Gastroesophageal sphincter (tissue), 4 donors: ENCODE data around the gene PIP5KL1. TPM values are rescaled to one million over a fixed set of nuclear protein-coding genes. Genes with fewer than 3 reads are reported as not detected.
A peak's percentile ranks its signal among the peaks of the same experiment; 100 is the strongest.

ENCODE experiments used
- ATAC-seq: fragments of 150-250 bp; one replicate; pipeline ENCODE4 v1.9.1; 2016; ENCODE audit warnings: mild to moderate bottlenecking, moderate library complexity
- H3K27ac ChIP-seq, 4 donors: fragments of 200-600 bp; sonication (generic) in 3 of 4; 1 replicate in 3 of 4; 2 replicates in 1 of 4; pipeline ENCODE4 v1.5.1; 2016 to 2019
- H3K27me3 ChIP-seq: fragments of 200-600 bp; sonication (generic); one replicate; pipeline ENCODE4 v1.5.1; 2019
- H3K36me3 ChIP-seq, 2 donors: fragments of 200-600 bp; sonication (generic); one replicate each; pipeline ENCODE4 v1.5.1; 2019; ENCODE audit warnings: control low read depth in 1 of 2
- H3K4me1 ChIP-seq, 3 donors: fragments of 200-600 bp; sonication (generic); 1 replicate in 2 of 3; 2 replicates in 1 of 3; pipeline ENCODE4 v1.5.1; 2016 to 2019; ENCODE audit warnings: control low read depth in 2 of 3
- H3K4me3 ChIP-seq, 2 donors: fragments of 200-600 bp; sonication (generic); one replicate each; pipeline ENCODE4 v1.5.1; 2019; ENCODE audit warnings: mild to moderate bottlenecking in 1 of 2, moderate library complexity in 1 of 2
- H3K9me3 ChIP-seq, 3 donors: fragments of 200-600 bp; sonication (generic); one replicate each; pipeline ENCODE4 v1.5.1; 2017 to 2019; ENCODE audit warnings: control low read depth in 2 of 3
- EP300 ChIP-seq: sonication (generic); formaldehyde crosslinking; IDR thresholded peaks from one replicate; pipeline ENCODE4 v1.6.1; 2017; ENCODE audit warnings: antibody characterized with exemption, mild to moderate bottlenecking
- POLR2A ChIP-seq, 2 donors: fragments of 450-650 bp; IDR thresholded peaks; one replicate each; pipeline ENCODE4 v1.6.1; 2017; ENCODE audit warnings: antibody characterized with exemption in 2 of 2, mild to moderate bottlenecking in 2 of 2, moderate library complexity in 1 of 2
- POLR2AphosphoS5 ChIP-seq: sonication (generic); formaldehyde crosslinking; IDR thresholded peaks from one replicate; pipeline ENCODE4 v1.6.1; 2017; ENCODE audit warnings: antibody characterized with exemption
- WGBS, 2 donors: methylation state at CpG; one replicate each; pipeline ENCODE4 v1.1.5; 2018; ENCODE audit warnings: low coverage in 1 of 2; 5-methylcytosine and 5-hydroxymethylcytosine counted together
- total RNA-seq, 4 donors: library from RNA; depleted of rRNA; stranded (reverse); fragments of >200 nt; gene quantifications; one replicate each; pipeline ENCODE4 v1.1.0, GENCODE V29; 2016
- TF ChIP-seq, protein P1 (sequence below), 4 experiments: fragments of 200-600 bp in 2 of 4; fragments of 450-650 bp in 2 of 4; sonication (generic) in 1 of 4; IDR thresholded peaks; one replicate each; pipeline ENCODE4 v1.5.1; 2017 to 2019; ENCODE audit warnings: antibody characterized with exemption in 4 of 4, mild to moderate bottlenecking in 2 of 4, moderate library complexity in 2 of 4

The PIP5KL1 gene
- total RNA-seq, 4 donors from 2014 or later, result 0.66 to 3.4 (median 3.1) TPM; not detected in 1

DNA sequence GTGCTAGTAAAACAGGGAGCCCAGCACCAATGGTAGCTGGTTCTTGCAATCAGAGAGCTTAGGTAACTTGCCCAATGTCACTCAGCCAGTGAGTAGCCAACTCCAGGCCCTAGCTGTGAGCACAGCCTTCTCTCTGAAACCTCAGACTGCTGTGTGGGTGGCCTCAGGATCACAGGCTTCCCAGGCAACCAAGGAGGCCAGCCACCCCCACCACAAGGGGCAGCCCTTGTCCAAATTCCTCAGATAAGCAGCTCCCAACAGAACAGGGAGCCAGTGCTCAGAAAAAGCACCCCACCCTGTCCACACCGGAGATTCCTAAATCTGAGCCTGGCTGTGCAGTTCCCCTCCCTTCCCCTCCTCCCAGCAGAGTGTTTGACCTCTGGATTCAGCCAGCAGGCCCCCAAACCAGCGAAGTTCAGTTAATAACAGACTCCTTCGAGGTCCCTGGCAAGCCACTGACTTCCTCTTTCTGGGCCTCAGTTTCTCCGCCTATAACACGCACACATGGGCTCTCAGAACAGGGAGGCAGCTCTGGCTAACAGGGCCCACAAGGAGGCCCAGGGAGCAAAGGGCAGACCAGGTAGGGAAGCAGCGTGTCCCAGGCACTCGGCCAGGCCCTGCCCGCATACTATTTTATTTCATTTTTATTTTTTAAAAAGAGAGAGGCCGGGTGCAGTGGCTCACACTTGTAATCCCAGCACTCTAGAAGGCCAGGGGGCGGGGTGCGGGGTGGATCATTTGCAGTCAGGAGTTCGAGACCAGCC is 47.5 kb upstream of the PIP5KL1 start:
- Histone ChIP-seq H3K9me3 (no peaks in the 10 kb centered on the region), H3K4me1 (peaks cover 12 to 89% (median 73%) of the 10 kb centered on the region in 3 donors), H3K27ac (peak overlapping the region; percentile 16 to 92 (median 90)), H3K36me3 (no peaks in the 10 kb centered on the region), H3K27me3 (no peaks in the 10 kb centered on the region), H3K4me3 (peak overlapping the region; percentile 53 to 72)
- WGBS, 2 donors, result 10 to 19% methylated on average over 4 to 7 of the region's 12 CpGs
- peak; percentile 26 for ATAC-seq
- no peak for TF ChIP-seq EP300
- TF ChIP-seq POLR2AphosphoS5, result peak; percentile 20

DNA sequence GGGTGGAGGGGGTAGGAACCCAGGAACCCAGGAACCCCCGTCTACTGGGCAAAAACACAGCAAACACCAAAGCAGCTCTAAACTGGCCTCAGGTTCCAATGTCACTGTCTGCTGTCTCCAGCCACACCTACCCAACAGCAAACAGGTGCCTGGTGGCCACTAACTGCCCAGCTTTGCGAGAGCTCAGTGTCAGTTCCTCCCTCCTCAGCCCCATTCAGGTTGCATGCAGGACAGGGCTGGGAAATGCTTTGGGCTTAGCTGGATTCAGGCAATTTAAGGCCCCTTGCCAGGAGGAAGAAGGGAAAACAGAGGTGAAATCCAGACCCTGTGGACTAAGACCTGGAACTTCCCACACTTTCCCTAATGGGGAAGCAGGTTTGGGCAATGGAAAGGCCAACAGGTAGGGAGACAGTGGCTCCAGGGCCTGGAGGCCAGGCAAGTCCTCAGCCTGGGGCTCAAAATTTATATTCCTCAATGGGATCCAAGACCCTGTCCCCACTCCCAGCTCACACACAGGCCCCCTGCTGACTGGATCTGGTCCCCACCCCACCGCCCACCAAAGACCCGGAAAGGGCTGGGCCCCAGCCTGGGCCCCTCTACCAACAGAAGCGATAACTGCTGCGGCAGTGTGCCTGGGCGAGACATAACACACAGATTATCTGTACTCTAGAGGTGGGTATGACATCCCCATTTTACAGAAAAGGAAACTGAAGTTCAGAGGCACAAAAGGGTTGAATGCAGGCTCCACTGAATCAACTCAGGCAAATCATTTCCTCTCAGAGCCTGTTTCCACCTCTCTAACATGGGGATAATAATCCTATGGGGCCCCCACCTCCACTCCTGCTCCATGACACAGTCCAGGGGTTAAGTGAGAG is 46.7 kb upstream of the PIP5KL1 start:
- Histone ChIP-seq H3K27ac (peak overlapping the region; percentile 16 to 92 (median 90)), H3K4me3 (peak overlapping the region; percentile 4 to 72), H3K4me1 (peaks cover 20 to 90% (median 81%) of the 10 kb centered on the region in 3 donors), H3K27me3 (no peaks in the 10 kb centered on the region), H3K9me3 (no peaks in the 10 kb centered on the region), H3K36me3 (no peaks in the 10 kb centered on the region)
- TF ChIP-seq POLR2AphosphoS5, result no peak
- TF ChIP-seq EP300, result no peak
- TF ChIP-seq POLR2A (IDR thresholded peaks at IDR 0.05), result no peak
- TF ChIP-seq, protein P1, sequence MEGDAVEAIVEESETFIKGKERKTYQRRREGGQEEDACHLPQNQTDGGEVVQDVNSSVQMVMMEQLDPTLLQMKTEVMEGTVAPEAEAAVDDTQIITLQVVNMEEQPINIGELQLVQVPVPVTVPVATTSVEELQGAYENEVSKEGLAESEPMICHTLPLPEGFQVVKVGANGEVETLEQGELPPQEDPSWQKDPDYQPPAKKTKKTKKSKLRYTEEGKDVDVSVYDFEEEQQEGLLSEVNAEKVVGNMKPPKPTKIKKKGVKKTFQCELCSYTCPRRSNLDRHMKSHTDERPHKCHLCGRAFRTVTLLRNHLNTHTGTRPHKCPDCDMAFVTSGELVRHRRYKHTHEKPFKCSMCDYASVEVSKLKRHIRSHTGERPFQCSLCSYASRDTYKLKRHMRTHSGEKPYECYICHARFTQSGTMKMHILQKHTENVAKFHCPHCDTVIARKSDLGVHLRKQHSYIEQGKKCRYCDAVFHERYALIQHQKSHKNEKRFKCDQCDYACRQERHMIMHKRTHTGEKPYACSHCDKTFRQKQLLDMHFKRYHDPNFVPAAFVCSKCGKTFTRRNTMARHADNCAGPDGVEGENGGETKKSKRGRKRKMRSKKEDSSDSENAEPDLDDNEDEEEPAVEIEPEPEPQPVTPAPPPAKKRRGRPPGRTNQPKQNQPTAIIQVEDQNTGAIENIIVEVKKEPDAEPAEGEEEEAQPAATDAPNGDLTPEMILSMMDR (IDR thresholded peaks at IDR 0.05), result no peak
- no CpG with 5 or more reads among the region's 7 CpGs for WGBS, 2 donors
- ATAC-seq, result no peak

DNA sequence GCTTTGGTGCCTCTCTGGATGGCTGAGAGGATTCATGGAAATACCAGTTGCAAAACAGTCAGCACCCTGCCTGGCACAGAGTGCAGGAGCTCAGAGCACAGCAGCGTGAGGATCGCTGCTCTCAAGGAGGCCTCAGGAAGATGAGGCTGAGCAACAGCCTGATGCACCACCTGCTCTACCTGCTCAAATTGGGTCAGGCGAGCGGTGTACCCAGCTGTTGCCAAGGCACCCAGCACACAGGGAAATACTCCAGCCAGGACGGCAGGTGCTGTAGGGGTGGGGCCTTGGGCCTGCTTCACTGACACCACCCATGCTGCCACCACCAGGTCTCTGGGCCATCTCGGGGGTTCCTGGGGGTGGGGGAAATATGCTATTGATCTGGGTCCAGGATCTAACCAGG is 45.9 kb upstream of the PIP5KL1 start:
- no peak for ATAC-seq

DNA sequence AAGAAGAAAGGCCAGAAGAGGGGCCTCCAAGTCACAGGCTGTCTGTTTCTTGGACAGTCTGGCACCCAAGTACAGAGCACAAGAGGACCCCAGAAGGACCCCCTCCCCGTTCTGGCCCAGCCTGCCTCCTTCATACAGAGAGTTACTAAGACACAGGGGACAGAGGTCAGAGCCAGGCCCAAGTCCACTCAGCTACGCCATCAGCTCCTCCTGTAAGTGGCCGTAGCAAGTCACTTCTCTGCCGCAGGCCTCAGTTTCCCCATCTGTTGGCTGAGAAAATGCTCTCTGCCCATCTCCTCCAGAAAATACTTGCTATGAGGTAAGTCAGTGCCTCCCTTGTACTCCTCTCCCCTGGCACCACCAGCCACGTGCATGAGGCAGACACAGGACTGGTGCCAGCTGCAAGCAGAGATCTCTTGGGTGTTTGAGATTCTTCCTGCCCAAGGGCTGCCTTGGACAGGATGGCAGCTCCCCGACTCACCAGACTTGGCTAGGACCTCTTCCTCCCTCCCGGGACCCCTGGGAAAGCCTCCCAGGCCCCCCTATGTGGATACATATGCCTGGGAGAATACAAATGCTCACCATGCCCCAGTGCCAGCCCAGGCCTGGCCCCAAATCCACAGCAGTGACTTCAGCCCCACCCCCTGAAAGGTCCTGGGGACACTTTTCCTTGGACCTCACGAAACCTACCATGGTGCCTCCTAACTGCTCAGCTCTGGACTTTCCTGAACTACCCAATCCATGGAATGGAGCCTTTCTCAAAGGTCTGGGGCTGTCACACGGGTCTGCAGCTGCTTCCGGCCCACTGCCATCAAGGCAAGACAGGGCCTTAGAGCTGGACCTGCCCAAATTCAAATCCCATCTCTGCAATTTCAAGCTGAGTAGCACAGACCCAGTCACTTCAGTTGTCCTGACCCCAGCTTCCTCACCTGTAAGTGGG is 45.1 kb upstream of the PIP5KL1 start:
- no peak for ATAC-seq
- Histone ChIP-seq H3K4me1 (peaks cover 21 to 95% (median 90%) of the 10 kb centered on the region in 3 donors), H3K27me3 (no peaks in the 10 kb centered on the region), H3K9me3 (no peaks in the 10 kb centered on the region), H3K27ac (peak overlapping the region in 3 of 4 donors; percentile 89 to 92 (median 92)), H3K4me3 (peak overlapping the region in 1 of 2 donors; percentile 4), H3K36me3 (no peaks in the 10 kb centered on the region)
- TF ChIP-seq POLR2AphosphoS5, result no peak
- no peak for TF ChIP-seq POLR2A (IDR thresholded peaks at IDR 0.05)
- TF ChIP-seq, protein P1 (IDR thresholded peaks at IDR 0.05), result no peak
- no peak for TF ChIP-seq EP300
- WGBS, 2 donors, result 51% methylated on average over 3 of the region's 10 CpGs; no CpG with 5 or more reads in 1 of the 2 donors

More for the DNA sequence above, 45.9 kb upstream of the PIP5KL1 start:
- H3K27me3 ChIP-seq, result no peaks in the 10 kb centered on the region
- WGBS, 2 donors, result 90% methylated on average over 2 of the region's 6 CpGs; no CpG with 5 or more reads in 1 of the 2 donors
- H3K4me3 ChIP-seq, result peak overlapping the region in 1 of 2 donors; percentile 72
- H3K27ac ChIP-seq, result peak overlapping the region in 3 of 4 donors; percentile 89 to 92 (median 92)
- H3K9me3 ChIP-seq, result no peaks in the 10 kb centered on the region
- H3K36me3 ChIP-seq, result no peaks in the 10 kb centered on the region
- TF ChIP-seq, protein P1 (IDR thresholded peaks at IDR 0.05), result no peak
- TF ChIP-seq EP300 (no peak), POLR2AphosphoS5 (no peak), POLR2A (IDR thresholded peaks at IDR 0.05) (no peak)
- peaks cover 21 to 90% (median 85%) of the 10 kb centered on the region in 3 donors for H3K4me1 ChIP-seq
